ENCODE results near the gene ADAMTS9. TPM values are rescaled to one million over a fixed set of nuclear protein-coding genes. Genes with fewer than 3 reads are reported as not detected.

The ADAMTS9 gene
- total RNA-seq, 1 donor from 2014 or later, result 261 TPM

DNA sequence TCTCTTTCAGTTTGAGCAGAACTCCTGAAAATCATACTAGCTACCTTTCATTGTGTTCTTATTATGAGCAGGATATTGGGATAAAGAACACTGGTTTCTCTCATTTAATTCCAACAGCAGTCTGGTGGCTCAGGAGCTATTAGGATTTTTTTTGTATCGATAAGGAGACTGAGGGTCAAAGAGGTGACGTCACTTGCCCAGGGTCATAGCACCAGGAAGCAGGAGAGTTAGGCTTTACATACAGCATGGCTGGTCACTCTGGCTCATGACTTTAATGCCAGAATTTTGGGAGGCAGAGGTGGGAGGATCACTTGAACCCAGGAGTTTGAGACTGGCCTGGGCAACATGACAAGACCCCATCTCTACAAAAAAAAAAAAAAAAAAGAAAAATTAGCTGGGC lies 113.6 kb downstream of the ADAMTS9 start:
- TF ChIP-seq, protein P1, sequence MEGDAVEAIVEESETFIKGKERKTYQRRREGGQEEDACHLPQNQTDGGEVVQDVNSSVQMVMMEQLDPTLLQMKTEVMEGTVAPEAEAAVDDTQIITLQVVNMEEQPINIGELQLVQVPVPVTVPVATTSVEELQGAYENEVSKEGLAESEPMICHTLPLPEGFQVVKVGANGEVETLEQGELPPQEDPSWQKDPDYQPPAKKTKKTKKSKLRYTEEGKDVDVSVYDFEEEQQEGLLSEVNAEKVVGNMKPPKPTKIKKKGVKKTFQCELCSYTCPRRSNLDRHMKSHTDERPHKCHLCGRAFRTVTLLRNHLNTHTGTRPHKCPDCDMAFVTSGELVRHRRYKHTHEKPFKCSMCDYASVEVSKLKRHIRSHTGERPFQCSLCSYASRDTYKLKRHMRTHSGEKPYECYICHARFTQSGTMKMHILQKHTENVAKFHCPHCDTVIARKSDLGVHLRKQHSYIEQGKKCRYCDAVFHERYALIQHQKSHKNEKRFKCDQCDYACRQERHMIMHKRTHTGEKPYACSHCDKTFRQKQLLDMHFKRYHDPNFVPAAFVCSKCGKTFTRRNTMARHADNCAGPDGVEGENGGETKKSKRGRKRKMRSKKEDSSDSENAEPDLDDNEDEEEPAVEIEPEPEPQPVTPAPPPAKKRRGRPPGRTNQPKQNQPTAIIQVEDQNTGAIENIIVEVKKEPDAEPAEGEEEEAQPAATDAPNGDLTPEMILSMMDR (IDR thresholded peaks at IDR 0.05; ENCODE audit: unreplicated experiment), result no peak
- no peak overlapping the region for H3K27ac Mint-ChIP-seq (ENCODE audit: unreplicated experiment)
- H3K4me3 Mint-ChIP-seq (ENCODE audit: unreplicated experiment), result no peak overlapping the region
- H3K36me3 Mint-ChIP-seq (ENCODE audit: low read depth, unreplicated experiment), result peaks cover 41% of the 10 kb centered on the region
- DNase-seq (ENCODE audit: low spot score), result no peak
- peaks cover 2% of the 10 kb centered on the region for H3K27me3 Mint-ChIP-seq (ENCODE audit: unreplicated experiment)
- H3K4me1 Mint-ChIP-seq (ENCODE audit: unreplicated experiment), result peaks cover 5% of the 10 kb centered on the region
- no peaks in the 10 kb centered on the region for H3K9me3 Mint-ChIP-seq (ENCODE audit: unreplicated experiment)

DNA sequence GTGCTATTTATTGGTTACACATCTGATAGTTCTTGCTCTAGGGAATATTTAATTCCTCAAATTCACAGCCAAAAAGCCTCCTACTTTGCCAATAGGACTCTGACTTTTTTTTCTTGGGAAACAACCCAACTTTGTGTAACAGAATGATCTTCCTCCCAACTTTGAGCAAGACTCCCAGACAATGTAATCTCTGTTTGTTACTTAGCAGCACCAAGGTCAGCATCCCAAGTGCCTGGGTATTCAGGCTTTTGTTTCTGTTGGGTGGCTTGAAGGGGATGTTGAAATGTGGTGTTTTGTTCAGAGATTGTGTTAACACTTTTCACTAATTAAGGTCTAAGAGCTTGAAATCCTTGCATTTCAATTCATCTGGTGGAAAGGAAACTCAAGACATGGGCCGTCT lies 115.8 kb downstream of the ADAMTS9 start:
- Mint-ChIP-seq H3K9me3 (ENCODE audit: unreplicated experiment) (no peaks in the 10 kb centered on the region), H3K4me1 (ENCODE audit: unreplicated experiment) (peaks cover 2% of the 10 kb centered on the region), H3K27ac (ENCODE audit: unreplicated experiment) (no peak overlapping the region), H3K36me3 (ENCODE audit: low read depth, unreplicated experiment) (peaks cover 47% of the 10 kb centered on the region), H3K27me3 (ENCODE audit: unreplicated experiment) (no peaks in the 10 kb centered on the region), H3K4me3 (ENCODE audit: unreplicated experiment) (no peak overlapping the region)
- TF ChIP-seq, protein P1 (IDR thresholded peaks at IDR 0.05; ENCODE audit: unreplicated experiment), result no peak
- DNase-seq (ENCODE audit: low spot score), result no peak

DNA sequence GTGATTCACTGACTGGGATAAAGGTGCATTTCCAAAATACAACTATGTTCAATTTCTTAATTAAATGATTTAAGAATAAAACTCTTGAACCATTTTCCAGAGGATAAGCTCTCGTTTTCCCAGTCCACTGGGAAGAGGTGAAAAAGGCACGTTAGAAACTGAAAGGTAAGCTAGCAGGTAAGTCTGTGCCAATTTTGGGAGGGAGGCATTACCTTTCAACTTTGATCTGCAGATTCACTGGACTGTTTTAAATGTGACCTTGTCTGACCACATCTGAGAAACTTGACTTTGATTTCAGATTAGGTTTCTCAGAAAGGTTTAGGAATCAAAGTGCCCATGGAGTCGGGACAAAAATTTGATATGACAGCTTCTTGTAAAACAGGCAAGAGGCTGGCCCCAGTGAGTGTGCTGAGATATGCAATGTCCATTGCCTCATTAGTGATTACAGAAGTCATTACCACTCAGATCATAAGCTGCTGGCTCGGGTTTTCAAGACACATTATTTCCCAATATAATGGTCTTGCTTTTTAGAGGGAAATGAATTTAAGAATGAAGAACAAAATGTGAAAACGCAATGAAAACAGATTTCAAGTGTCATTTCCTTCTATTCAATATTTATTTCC lies 118.8 kb downstream of the ADAMTS9 start:
- TF ChIP-seq, protein P1 (IDR thresholded peaks at IDR 0.05; ENCODE audit: unreplicated experiment), result no peak
- no peak for DNase-seq (ENCODE audit: low spot score)
- Mint-ChIP-seq H3K9me3 (ENCODE audit: unreplicated experiment) (no peaks in the 10 kb centered on the region), H3K4me3 (ENCODE audit: unreplicated experiment) (no peak overlapping the region), H3K27me3 (ENCODE audit: unreplicated experiment) (peaks cover 2% of the 10 kb centered on the region), H3K36me3 (ENCODE audit: low read depth, unreplicated experiment) (peaks cover 40% of the 10 kb centered on the region), H3K27ac (ENCODE audit: unreplicated experiment) (no peak overlapping the region), H3K4me1 (ENCODE audit: unreplicated experiment) (peaks cover 2% of the 10 kb centered on the region)

DNA sequence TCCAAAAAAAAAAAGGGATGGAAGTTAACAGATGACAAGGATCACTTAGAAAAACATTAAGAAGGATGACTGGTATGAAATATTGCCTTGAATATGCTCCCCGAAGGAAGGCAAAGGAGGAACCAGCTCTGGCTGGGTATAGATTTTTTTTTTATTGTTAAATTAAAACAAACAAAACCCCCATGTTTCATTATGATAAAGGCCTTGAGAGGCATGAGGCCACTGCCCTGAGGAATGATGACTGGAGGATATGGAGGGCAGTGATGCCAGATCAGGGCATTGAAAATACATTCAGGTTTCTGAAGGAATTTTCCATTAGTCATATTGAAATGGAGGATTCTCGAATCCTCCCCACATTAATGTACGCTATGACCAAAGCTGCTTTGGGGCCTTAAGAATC lies 120.9 kb downstream of the ADAMTS9 start:
- Mint-ChIP-seq H3K27me3 (ENCODE audit: unreplicated experiment) (peaks cover 2% of the 10 kb centered on the region), H3K4me3 (ENCODE audit: unreplicated experiment) (no peak overlapping the region), H3K4me1 (ENCODE audit: unreplicated experiment) (no peaks in the 10 kb centered on the region), H3K9me3 (ENCODE audit: unreplicated experiment) (no peaks in the 10 kb centered on the region), H3K27ac (ENCODE audit: unreplicated experiment) (no peak overlapping the region), H3K36me3 (ENCODE audit: low read depth, unreplicated experiment) (peaks cover 34% of the 10 kb centered on the region)
- DNase-seq (ENCODE audit: low spot score), result no peak
- TF ChIP-seq, protein P1 (IDR thresholded peaks at IDR 0.05; ENCODE audit: unreplicated experiment), result no peak

DNA sequence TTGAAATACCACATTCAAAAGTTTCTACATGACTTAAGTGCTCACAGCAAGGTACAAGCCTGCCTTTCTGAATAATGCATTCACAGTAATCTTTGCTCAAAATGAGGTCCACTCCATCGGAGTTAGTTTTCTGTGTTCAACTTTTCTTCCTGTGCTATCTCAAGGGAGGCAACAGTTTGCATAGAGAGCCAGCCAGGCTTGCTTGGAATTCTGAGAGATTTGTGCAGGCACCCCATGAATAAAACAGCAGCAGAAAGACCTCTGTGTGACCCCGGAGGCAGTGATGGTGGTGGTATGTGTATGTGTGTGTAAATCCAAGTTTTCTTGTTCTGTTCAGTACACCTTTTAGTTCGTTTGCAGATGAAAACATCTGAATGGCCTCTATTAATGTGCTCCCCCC lies 124.0 kb downstream of the ADAMTS9 start:
- Mint-ChIP-seq H3K4me1 (ENCODE audit: unreplicated experiment) (peaks cover 2% of the 10 kb centered on the region), H3K27ac (ENCODE audit: unreplicated experiment) (no peak overlapping the region), H3K9me3 (ENCODE audit: unreplicated experiment) (no peaks in the 10 kb centered on the region), H3K27me3 (ENCODE audit: unreplicated experiment) (peaks cover 2% of the 10 kb centered on the region), H3K4me3 (ENCODE audit: unreplicated experiment) (no peak overlapping the region), H3K36me3 (ENCODE audit: low read depth, unreplicated experiment) (peaks cover 56% of the 10 kb centered on the region)
- TF ChIP-seq, protein P1 (IDR thresholded peaks at IDR 0.05; ENCODE audit: unreplicated experiment), result no peak
- no peak for DNase-seq (ENCODE audit: low spot score)

Data from endothelial cell (in vitro differentiated cells).